Fibroblast of mammary gland (primary cell): Measurements from ENCODE around the gene TTC21A.
A peak's percentile ranks its signal among the peaks of the same experiment; 100 is the strongest.

Experiments used
- DNase-seq: peaks from one replicate; pipeline ENCODE4 v3.0.0-alpha.2; 2010; ENCODE audit warnings: low read depth
- H3K4me3 ChIP-seq: 2 replicates; pipeline ENCODE4 v1.5.1; 2011; ENCODE audit warnings: low read depth, mild to moderate bottlenecking, low read length, moderate library complexity; ENCODE audit not compliant: control insufficient read depth
- TF ChIP-seq, protein P1 (sequence below): conservative IDR thresholded peaks from 2 replicates; pipeline ENCODE4 v1.5.1; 2011; ENCODE audit warnings: low read depth, low read length, inconsistent platforms; ENCODE audit not compliant: control insufficient read depth, insufficient read depth

The TTC21A gene

DNA sequence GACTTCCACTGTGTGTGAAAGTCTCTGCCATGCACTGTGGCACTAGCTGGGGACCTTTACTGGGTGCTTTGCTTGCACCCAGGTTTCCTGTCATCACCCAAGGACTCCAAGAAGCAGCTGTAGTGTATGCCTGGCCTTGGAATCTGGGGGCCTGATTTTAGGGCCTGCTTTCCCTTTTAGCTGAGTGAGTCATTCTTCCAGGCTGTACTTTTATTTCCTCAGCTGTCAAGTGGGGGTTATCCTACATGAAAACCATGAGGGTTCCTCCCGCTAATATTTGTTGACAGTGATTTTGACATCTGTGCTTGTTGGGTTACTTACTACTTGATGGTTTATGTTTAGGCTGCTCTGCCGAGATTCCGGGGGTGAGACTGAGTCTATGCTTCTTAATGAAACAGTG is 18.6 kb upstream of the TTC21A start:
- TF ChIP-seq, protein P1, sequence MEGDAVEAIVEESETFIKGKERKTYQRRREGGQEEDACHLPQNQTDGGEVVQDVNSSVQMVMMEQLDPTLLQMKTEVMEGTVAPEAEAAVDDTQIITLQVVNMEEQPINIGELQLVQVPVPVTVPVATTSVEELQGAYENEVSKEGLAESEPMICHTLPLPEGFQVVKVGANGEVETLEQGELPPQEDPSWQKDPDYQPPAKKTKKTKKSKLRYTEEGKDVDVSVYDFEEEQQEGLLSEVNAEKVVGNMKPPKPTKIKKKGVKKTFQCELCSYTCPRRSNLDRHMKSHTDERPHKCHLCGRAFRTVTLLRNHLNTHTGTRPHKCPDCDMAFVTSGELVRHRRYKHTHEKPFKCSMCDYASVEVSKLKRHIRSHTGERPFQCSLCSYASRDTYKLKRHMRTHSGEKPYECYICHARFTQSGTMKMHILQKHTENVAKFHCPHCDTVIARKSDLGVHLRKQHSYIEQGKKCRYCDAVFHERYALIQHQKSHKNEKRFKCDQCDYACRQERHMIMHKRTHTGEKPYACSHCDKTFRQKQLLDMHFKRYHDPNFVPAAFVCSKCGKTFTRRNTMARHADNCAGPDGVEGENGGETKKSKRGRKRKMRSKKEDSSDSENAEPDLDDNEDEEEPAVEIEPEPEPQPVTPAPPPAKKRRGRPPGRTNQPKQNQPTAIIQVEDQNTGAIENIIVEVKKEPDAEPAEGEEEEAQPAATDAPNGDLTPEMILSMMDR: no peak
- DNase-seq: peak; percentile 18
- H3K4me3 ChIP-seq: no peak overlapping the region

- TF ChIP-seq, protein P1: no peak
- peak; percentile 46 for DNase-seq
- no peak overlapping the region for H3K4me3 ChIP-seq
Measured at GRCh38 chr3:39090922-39091321, 16.6 kb upstream of the TTC21A start.

- no peak overlapping the region for H3K4me3 ChIP-seq
- TF ChIP-seq, protein P1: no peak
- DNase-seq: no peak
Measured at GRCh38 chr3:39094851-39095677, 12.4 kb upstream of the TTC21A start.

GRCh38 chr3:39095778-39096177 is 11.7 kb upstream of the TTC21A start:
- TF ChIP-seq, protein P1: no peak
- no peak for DNase-seq
- H3K4me3 ChIP-seq: no peak overlapping the region

GRCh38 chr3:39096775-39097174 is 10.7 kb upstream of the TTC21A start:
- TF ChIP-seq, protein P1: no peak
- no peak for DNase-seq

DNA sequence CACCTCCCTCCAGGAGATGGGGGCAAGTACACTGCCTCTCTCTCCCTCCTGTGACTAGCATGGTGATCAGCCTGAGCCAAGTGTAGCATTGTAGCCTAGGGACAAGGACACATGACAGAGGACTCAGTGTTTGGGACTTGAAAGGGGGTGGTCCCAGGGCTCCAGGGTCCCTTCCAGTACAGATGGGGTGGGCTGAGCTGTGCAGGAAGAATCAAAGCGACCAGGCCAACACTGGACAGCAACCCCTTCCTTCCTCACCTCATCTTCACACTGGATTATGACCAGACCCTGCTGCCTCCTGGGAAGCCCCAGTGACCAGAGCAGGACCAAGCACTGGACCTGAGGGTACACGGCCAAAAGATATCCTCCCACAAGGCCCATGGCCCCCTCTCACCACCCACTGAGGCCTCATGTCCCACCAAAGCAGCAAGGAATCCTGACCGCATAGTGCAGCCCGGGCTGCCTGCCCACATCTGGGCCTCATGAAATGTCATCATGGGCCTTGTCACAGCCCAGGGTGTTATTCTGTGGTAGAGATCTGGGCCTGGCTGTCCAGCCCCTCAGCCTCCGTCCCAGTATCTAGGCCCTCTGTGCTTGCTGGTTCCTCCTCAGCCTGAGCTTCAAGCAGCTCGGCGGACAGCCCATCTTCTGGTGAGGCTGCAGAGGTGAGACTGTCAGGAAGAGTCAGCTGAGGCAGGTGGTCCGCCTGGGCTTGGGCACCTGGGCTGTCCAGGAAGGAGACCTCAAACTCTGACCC is 9.6 kb upstream of the TTC21A start:
- TF ChIP-seq, protein P1: no peak
- no peak for DNase-seq
- H3K4me3 ChIP-seq: no peak overlapping the region

More at GRCh38 chr3:39096775-39097174, 10.7 kb upstream of the TTC21A start:
- H3K4me3 ChIP-seq: no peak overlapping the region
